ENCODE data around the gene MMP25. TPM values are rescaled to one million over a fixed set of nuclear protein-coding genes. Genes with fewer than 3 reads are reported as not detected.
"Not testable (repeated sequence)": the region's sequence is repeated elsewhere in the genome, so short reads cannot be mapped to it uniquely, and the experiment has no call there.

Gene MMP25
- total RNA-seq, 2 experiments from 2014 or later, result 0.99 to 1.6 TPM

GRCh38 chr16:3083408-3083807, 37.0 kb downstream of the MMP25 start:
- not testable (repeated sequence) for DNase-seq, H3K27me3 Mint-ChIP-seq, H3K4me3 Mint-ChIP-seq, H3K27ac Mint-ChIP-seq
- Mint-ChIP-seq H3K36me3 (peaks cover 18% of the 10 kb centered on the region), H3K9me3 (peaks cover 11% of the 10 kb centered on the region), H3K4me1 (peaks cover 28% of the 10 kb centered on the region)

DNA sequence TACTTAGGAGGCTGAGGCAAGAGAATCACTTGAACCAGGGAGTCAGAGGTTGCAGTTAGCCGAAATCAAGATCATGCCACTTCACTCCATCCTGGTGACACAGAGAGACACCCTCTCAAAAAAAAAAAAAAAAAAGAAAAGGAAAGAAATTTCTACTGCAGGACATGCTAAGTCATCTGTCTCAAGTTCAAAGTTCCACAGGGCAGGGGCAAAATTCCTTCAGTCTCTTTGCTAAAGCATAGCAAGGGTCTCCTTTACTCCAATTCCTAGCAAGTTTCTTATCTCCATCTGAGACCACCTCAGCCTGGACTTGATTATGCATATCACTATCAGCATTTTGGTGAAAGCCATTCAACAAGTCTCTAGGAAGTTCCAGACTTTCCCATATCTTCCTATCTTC, 38.1 kb downstream of the MMP25 start:
- Mint-ChIP-seq H3K27me3 (no peaks in the 10 kb centered on the region), H3K4me1 (peaks cover 28% of the 10 kb centered on the region), H3K9me3 (peaks cover 9% of the 10 kb centered on the region), H3K4me3 (no peak overlapping the region), H3K27ac (no peak overlapping the region), H3K36me3 (peaks cover 14% of the 10 kb centered on the region)
- DNase-seq, result no peak

DNA sequence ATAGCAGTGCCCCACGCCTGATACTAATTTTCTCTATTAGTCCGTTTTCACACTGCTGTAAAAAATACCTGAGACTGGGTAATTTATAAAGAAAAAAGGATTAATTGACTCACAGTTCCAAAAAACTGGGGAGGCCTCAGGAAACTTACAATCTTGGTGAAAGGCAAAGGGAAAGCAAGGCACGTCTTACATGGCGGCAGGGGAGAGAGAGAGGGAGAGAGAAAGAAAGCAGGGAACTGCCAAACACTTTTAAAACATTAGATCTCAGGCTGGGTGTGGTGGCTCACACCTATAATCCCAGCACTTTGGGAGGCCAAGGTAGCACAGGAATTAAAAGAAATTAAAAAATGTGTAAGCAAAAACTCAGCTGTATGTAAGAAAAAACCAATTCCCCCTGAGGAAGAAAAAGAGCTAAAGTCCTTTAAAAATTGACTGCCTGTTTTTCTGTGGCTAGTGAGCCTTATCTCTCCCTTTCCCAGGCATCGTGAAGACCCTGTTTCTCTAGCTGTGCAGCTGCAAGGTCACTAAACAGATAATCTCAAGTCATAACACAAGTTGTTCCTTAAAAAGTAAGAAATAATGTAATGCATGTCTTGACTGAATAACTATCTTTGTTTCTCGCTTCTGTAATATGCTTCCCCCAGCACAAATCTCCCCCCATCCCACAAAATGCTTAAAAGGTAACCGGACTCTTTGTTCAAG, 38.8 kb downstream of the MMP25 start:
- H3K27me3 Mint-ChIP-seq, result no peaks in the 10 kb centered on the region
- H3K27ac Mint-ChIP-seq, result no peak overlapping the region
- peaks cover 25% of the 10 kb centered on the region for H3K4me1 Mint-ChIP-seq
- peaks cover 8% of the 10 kb centered on the region for H3K36me3 Mint-ChIP-seq
- peaks cover 5% of the 10 kb centered on the region for H3K9me3 Mint-ChIP-seq
- no peak overlapping the region for H3K4me3 Mint-ChIP-seq
- no peak for DNase-seq

DNA sequence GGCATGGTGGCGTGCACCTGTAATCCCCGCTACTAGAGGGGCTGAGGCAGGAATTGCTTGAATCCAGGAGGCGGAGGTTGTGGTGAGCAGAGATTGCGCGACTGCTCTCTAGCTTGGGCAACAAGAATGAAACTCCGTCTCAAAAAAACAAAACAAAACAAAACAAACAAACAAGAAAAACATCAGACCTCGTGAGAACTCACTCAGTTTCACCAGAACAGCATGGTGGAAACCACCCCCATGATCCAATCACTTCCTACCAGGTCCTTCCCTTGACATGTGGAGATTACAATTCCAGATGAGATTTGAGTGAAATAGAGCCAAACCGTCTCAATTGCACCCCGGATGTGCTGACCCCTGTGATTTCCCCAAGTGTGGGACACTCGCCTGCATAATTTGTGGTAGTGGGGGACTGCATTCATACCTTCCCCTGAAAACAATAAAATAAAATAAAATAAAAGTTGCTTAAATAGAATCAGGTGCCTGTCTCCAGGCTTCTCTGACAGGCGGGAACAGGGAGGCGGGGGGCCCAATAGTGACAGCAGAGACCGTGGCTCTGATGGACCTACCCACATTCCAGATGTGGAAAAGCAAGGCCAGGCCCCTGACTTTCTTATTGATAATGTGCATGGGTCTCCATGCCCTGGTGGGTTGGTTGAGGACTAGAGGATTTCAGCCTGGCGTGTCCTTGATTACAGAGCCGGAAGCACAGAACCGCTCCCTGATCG, 39.7 kb downstream of the MMP25 start:
- Mint-ChIP-seq H3K4me1 (peaks cover 25% of the 10 kb centered on the region), H3K4me3 (no peak overlapping the region), H3K27me3 (no peaks in the 10 kb centered on the region)

DNA sequence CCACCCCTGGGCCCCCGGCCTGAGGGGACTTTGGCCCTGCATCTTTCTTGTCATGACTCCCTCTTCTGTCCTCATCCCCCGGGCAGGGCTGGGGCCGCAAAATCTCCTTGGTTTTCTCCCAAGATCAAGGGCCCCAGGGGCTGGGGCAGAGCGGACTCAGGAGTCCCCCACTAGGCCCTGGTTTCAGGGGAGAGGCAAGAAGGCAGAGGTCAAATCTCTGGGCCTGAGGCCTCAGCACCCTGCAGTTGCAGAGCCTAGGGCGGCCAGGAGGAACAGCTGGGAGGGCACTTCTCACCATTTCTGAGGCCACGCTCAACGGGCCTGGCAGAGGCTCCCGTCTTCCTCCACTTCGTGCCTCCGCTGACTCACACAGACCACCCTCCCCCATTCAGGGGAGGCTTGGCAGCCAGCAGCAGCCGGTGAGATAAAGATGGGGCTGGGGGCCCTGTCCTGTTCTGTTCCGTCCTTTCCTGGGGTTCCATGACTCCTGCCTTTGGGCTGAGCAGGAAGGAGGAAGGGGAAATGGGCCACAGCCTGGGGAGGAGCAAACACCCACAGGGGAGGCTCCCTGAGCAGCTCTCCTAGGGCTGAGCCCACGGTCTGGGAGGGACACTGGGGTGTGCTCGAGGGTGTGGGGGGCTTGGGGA, 40.4 kb downstream of the MMP25 start:
- no peak overlapping the region for H3K4me3 Mint-ChIP-seq
- DNase-seq, result no peak
- no peak overlapping the region for H3K27ac Mint-ChIP-seq
- H3K36me3 Mint-ChIP-seq, result no peaks in the 10 kb centered on the region
- H3K9me3 Mint-ChIP-seq, result no peaks in the 10 kb centered on the region
- peaks cover 25% of the 10 kb centered on the region for H3K4me1 Mint-ChIP-seq
- H3K27me3 Mint-ChIP-seq, result no peaks in the 10 kb centered on the region

More for the DNA sequence above, 39.7 kb downstream of the MMP25 start:
- no peak overlapping the region for H3K27ac Mint-ChIP-seq
- peaks cover 1% of the 10 kb centered on the region for H3K9me3 Mint-ChIP-seq
- no peak for DNase-seq
- H3K36me3 Mint-ChIP-seq, result peaks cover 4% of the 10 kb centered on the region

DNA sequence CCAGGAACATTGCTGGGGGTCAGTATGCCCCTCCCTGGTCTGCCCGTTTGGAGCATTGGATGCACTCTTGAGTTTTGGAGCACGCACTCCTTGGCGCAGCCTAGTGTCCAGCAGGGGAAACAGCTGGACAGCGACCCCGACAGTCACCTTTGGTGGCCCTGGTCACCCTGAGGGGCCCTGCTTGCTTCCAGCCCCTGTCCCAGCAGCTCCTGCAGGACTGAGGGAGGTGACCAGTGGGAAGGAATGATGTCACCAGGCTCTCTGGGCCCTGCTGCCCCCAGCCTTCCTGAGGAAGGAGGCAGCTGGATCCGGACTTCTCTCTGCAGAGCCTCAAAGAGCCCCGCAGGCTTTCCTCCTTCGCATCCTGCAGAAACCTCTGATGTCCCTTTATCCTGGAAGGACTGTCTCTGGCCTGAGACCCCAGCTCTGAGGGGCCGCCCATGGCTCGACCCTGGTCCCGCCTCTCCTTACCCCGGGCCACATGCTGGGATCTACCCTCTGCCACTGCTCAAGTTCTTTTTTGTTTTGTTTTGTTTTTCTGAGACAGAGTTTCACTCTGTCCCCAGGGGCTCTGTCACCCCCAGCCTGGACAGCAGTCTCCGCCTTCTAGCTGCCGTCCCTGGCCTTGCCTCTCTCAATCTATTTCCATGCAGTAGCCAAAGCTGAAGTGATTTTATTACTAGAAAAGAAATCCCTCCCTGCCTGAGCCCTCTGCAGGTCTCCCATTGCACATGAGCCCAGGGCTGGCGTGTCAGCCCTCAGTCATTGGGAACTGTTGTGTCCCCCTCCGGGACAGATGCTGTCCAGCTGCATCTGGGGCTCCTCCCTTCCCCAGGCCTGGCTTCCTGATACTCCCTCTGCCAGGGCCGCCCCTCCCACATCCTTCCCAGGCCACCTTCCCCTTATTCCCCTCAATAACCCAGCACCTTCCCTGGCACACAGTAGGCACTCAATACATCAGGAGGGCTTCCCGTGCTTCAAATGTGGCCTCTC, 41.2 kb downstream of the MMP25 start:
- H3K27ac Mint-ChIP-seq, result no peak overlapping the region
- no peaks in the 10 kb centered on the region for H3K9me3 Mint-ChIP-seq
- DNase-seq, result no peak
- H3K4me1 Mint-ChIP-seq, result peaks cover 25% of the 10 kb centered on the region
- no peaks in the 10 kb centered on the region for H3K36me3 Mint-ChIP-seq
- no peaks in the 10 kb centered on the region for H3K27me3 Mint-ChIP-seq
- H3K4me3 Mint-ChIP-seq, result no peak overlapping the region

DNA sequence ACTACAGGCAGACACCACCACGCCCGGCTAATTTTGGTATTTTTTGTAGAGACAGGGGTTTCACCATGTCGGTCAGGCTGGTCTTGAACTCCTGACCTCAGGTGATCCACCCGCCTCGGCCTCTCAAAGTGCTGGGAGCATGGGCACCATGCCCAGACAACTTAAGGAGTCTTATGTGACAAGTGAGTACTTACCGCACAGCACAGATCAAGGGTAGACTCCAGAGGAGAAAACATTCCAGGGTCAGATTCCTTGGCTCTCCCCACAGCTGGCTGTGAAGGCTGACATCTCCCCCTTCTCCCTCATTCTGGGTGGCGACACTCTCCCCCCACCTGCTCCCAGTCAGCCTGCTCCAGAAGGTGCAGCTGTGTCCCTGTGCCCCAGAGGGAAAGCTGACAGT, 42.1 kb downstream of the MMP25 start:
- Mint-ChIP-seq H3K36me3 (no peaks in the 10 kb centered on the region), H3K9me3 (no peaks in the 10 kb centered on the region), H3K4me3 (no peak overlapping the region), H3K27me3 (no peaks in the 10 kb centered on the region), H3K4me1 (peaks cover 25% of the 10 kb centered on the region), H3K27ac (no peak overlapping the region)
- DNase-seq, result no peak

DNA sequence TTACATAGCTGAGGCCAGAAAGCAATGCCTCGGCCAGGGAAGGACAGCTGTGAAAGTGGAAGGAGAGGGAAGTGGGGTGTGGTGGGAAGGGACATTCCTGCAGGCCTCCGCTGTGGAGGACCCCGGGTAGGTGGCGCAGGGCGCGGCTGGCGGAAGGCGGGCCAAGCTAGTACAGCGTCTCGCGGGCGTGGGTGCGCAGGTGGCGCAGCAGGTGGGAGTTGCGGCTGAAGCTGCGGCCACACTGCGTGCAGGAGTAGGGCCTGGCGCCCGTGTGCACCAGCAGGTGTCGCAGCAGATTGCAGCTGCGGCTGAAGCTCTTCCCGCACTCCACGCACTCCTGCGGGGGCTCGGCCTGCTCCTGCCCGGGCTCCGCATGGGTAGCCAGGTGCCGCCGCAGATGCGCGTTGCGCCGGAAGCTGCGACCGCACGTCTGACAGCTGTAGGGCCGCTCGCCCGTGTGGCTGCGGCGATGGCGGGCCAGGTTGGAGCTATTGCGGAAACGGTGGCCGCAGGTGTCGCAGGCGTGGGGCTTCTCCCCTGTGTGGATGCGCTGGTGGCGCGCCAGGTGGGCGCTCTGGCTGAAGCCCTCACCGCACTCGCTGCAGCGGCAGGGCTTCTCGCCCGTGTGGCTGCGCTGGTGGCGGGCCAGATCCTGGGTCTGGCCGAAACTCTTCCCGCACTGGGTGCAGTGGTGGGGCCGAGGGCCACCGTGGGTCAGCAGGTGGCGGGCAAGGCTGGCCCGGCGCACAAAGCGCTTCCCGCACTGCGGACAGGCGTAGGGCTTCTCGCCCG, 42.8 kb downstream of the MMP25 start:
- Mint-ChIP-seq H3K27me3 (no peaks in the 10 kb centered on the region), H3K4me3 (no peak overlapping the region), H3K9me3 (no peaks in the 10 kb centered on the region), H3K36me3 (no peaks in the 10 kb centered on the region), H3K27ac (no peak overlapping the region), H3K4me1 (peaks cover 24% of the 10 kb centered on the region)
- DNase-seq, result no peak

GRCh38 chr16:3089717-3090592, 43.6 kb downstream of the MMP25 start:
- Mint-ChIP-seq H3K27me3 (no peaks in the 10 kb centered on the region), H3K4me1 (peaks cover 27% of the 10 kb centered on the region), H3K27ac (no peak overlapping the region), H3K9me3 (no peaks in the 10 kb centered on the region), H3K4me3 (no peak overlapping the region), H3K36me3 (no peaks in the 10 kb centered on the region)
- DNase-seq, result no peak

DNA sequence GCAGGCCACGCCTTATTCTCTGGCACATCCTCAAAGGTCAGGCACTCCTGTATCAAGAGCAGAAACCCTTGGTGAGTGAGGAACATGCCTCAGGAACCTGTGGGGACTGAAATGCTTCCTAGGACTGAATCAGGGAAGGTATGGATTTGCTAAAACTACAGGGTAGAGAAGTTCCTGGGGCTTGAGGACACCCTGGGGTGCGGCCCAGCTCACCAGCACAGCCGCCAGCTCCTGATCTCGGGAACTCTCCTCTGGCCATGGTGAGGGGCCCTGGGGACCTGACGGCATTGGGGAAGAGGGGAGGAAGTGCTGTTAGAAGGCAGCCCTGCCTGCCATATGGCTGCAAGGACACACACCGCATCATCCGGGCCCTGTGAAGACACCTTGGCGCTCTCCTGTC, 45.2 kb downstream of the MMP25 start:
- no peak overlapping the region for H3K4me3 Mint-ChIP-seq
- H3K27me3 Mint-ChIP-seq, result no peaks in the 10 kb centered on the region
- no peak for DNase-seq
- no peak overlapping the region for H3K27ac Mint-ChIP-seq
- H3K36me3 Mint-ChIP-seq, result no peaks in the 10 kb centered on the region
- H3K9me3 Mint-ChIP-seq, result no peaks in the 10 kb centered on the region
- peaks cover 29% of the 10 kb centered on the region for H3K4me1 Mint-ChIP-seq

DNA sequence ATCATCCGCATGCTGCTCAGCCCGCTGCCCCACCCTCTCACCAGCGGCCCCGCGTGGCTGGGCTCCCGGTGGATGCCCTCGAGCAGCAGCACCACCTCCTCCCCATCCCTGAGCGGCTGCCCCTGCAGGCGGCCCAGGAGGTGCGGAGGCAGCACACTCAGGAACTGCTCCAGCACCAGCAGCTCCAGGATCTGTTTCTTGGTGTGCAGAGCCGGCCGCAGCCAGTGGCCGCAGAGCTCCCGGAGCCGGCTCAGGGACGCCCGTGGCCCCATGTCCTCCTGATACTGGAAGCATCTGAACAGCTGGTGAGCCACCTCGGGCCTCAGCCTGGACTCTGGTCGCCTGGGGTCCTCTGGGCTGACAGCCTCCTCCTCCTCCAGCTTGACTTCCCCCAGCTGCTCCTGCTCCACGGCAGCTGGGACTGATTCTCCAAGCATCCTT, 46.2 kb downstream of the MMP25 start:
- Mint-ChIP-seq H3K9me3 (no peaks in the 10 kb centered on the region), H3K4me1 (peaks cover 28% of the 10 kb centered on the region), H3K27ac (no peak overlapping the region), H3K4me3 (no peak overlapping the region), H3K27me3 (no peaks in the 10 kb centered on the region), H3K36me3 (no peaks in the 10 kb centered on the region)
- no peak for DNase-seq

- peak; percentile 36 for DNase-seq
- no peak overlapping the region for H3K4me3 Mint-ChIP-seq
- H3K9me3 Mint-ChIP-seq, result no peaks in the 10 kb centered on the region
- H3K27ac Mint-ChIP-seq, result peak overlapping the region; percentile 18
- H3K4me1 Mint-ChIP-seq, result peaks cover 25% of the 10 kb centered on the region
- H3K27me3 Mint-ChIP-seq, result no peaks in the 10 kb centered on the region
- no peaks in the 10 kb centered on the region for H3K36me3 Mint-ChIP-seq
Measured at GRCh38 chr16:3094289-3095027, 48.1 kb downstream of the MMP25 start.

GRCh38 chr16:3095869-3096268, 49.5 kb downstream of the MMP25 start:
- Mint-ChIP-seq H3K4me3 (no peak overlapping the region), H3K4me1 (peaks cover 30% of the 10 kb centered on the region), H3K36me3 (no peaks in the 10 kb centered on the region), H3K27ac (no peak overlapping the region), H3K27me3 (no peaks in the 10 kb centered on the region), H3K9me3 (no peaks in the 10 kb centered on the region)
- DNase-seq, result peak; percentile 64
